Astrocyte of the spinal cord (primary cell): ENCODE data around the gene KRTAP4-12.
"Not testable (repeated sequence)": the region's sequence is repeated elsewhere in the genome, so short reads cannot be mapped to it uniquely, and the experiment has no call there.

Source experiments
- DNase-seq: peaks from one replicate; pipeline ENCODE4 v3.0.0; 2011; ENCODE audit warnings: low read depth, low spot score
- H3K4me3 ChIP-seq: 2 replicates; pipeline ENCODE4 v1.5.1; 2011; ENCODE audit warnings: low read depth, mild to moderate bottlenecking, low read length, moderate library complexity
- in situ Hi-C: cut with HindIII; loops from 2 replicates; pipeline ENCODE4 v1.10.0; 2017; ENCODE audit warnings: low sequenced_read_pairs
- TF ChIP-seq, protein P1 (sequence below): IDR thresholded peaks from 2 replicates; pipeline ENCODE4 v1.5.1; 2012; ENCODE audit warnings: low read depth, mild to moderate bottlenecking, low read length, inconsistent platforms

KRTAP4-12 gene

DNA sequence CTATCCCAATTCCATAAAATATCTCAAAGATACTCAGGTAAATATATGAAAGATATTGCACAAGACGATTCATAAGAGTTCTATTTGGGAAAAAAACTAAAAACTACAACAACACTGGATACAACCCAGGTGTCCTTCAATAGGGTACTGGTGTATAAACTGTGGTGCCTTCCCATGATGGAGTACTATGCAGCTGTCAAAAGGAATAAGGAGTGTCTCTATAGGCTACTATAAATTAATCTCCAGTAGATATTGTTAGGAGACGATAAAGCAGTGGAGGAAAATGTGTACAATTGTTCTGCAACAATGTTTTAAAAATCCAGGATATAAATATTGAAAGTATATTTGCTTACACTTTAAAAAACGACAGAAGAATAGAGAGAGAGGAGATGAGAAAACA lies 2.4 kb upstream of the KRTAP4-12 start:
- no peak overlapping the region for H3K4me3 ChIP-seq
- in situ Hi-C loops = no loop called here
- no peak for DNase-seq
- TF ChIP-seq, protein P1, sequence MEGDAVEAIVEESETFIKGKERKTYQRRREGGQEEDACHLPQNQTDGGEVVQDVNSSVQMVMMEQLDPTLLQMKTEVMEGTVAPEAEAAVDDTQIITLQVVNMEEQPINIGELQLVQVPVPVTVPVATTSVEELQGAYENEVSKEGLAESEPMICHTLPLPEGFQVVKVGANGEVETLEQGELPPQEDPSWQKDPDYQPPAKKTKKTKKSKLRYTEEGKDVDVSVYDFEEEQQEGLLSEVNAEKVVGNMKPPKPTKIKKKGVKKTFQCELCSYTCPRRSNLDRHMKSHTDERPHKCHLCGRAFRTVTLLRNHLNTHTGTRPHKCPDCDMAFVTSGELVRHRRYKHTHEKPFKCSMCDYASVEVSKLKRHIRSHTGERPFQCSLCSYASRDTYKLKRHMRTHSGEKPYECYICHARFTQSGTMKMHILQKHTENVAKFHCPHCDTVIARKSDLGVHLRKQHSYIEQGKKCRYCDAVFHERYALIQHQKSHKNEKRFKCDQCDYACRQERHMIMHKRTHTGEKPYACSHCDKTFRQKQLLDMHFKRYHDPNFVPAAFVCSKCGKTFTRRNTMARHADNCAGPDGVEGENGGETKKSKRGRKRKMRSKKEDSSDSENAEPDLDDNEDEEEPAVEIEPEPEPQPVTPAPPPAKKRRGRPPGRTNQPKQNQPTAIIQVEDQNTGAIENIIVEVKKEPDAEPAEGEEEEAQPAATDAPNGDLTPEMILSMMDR = no peak

DNA sequence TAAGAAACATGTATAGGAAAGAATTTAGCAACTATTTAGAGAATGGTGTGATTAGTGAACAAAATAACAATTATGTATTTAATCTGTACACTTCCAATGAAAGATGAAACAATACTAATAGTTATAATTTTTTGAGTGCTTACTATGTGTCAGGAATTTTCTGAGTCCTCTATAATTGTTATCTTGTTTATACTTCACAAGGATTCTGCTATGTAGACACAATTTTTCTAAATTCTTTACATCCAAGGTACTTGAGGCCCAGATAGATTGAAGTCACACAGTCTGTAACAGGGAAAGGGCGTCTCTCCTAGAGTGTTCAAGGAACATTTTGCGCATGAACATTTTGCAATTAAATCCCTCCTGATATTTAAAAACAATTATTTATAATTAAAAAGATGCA lies 1.1 kb upstream of the KRTAP4-12 start:
- DNase-seq = no peak
- in situ Hi-C loops = no loop called here
- TF ChIP-seq, protein P1 = no peak
- H3K4me3 ChIP-seq = no peak overlapping the region

DNA sequence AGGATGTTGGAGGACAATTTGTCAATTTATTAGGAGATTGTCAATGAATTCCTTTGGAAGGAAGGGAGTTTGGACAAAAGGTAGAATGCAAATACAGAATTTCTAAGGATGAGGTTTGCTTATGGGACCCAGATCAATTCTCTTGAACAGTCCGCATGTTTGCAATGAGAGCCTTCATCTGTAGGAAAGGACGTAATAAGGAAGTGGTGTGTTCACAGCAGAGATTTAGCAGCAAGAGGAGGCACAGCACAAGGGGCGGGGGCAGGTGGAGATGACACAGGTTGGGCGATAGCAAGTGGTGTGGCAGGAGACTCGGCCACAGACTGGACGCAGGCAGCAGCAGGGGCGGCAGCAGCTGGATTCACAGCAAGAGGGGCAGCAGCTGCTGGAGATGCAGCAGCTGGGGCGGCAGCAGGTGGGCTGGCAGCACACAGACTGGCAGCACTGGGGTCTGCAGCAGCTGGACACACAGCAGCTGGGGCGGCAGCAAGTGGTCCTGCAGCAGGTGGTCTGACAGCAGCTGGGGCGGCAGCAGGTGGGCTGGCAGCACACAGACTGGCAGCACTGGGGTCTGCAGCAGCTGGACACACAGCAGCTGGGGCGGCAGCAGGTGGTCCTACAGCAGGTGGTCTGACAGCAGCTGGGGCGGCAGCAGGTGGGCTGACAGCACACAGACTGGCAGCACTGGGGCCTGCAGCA lies 541 bp downstream of the KRTAP4-12 start:
- in situ Hi-C loops, DNase-seq, H3K4me3 ChIP-seq: not testable (repeated sequence)

DNA sequence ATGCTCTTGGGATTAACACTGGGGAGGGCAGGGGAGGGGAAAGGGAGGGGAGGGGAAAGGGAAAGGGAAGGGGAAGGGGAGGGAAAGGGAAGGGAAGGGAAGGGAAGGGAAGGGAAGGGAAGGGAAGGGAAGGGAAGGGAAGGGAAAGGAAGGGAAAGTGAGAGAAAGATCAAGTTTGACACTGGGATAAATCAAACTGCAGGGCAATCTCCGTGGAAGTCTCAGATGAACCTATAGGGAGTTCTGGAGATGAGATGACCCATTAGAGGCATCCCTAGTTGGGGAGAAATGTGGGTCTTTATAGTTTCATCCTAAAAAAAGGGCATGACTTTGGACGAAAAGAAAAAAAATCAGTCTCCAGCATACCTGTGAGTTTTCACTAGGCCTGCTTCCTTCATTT lies 2.2 kb downstream of the KRTAP4-12 start:
- no peak for DNase-seq
- TF ChIP-seq, protein P1 = no peak
- H3K4me3 ChIP-seq = no peak overlapping the region
- in situ Hi-C loops = no loop called here

DNA sequence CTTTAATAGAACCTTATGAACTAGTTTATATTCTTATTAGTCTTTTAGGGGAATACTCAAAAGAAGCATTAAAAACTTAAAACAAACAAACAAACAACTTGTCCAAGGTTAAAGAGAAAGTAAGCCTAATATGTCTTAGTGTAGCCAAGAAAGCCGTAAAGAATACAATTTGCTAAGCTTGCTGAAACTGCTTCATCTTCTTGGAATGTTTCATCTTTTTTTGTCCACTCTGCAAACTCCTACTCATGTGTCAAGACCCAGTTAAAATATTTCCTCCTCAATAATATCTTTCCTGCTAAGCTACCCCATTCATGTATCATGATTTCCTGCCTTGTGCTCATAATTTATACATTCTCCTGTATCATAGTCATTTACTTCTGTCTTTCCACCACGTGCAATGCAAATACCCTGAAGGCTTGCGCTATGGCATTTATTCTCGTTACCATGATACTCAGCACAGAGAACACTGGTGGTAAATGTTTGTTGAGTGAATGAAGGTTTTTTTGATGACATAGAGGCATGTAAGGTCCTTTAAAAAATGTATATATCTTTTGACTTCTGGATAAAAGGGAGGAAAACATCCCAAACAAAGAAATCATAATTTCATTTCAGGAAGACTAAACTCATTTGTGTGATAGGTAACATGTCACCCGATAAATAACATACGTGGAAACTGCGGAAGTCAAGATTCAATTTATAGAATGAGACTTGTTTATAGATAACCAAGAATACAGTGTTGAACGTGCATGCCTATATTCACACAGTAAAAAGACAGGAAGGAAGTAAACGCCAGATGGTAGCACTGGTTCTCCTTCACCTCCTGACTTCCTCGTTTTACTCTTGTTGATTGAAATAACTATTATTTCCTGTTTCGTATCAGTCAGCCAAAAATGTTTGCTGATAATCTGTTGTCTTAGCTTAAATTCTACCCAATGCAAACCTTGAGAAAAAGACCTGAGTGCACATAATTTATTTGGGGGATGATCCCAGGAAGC lies 4.0 kb downstream of the KRTAP4-12 start:
- H3K4me3 ChIP-seq, in situ Hi-C loops, DNase-seq: not testable (repeated sequence)

DNA sequence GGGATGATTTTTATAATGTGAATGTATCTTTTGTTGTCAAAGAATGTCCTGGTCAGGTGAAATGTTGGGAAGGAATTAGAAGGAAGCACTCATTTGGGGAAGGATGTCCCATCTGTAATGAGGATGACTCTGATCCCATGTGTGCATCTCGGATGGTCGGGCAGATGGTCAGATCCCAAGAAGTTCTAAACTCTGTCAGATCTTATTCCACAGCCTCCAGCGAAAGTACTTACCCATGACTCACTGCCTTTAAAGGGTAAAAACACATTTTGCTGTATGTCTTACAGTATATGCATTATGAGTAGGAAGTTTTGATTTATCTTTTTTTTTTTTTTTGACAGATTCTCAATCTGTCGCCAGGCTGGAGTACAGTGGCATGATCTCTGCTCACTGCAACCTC lies 5.3 kb downstream of the KRTAP4-12 start:
- in situ Hi-C loops = no loop called here

DNA sequence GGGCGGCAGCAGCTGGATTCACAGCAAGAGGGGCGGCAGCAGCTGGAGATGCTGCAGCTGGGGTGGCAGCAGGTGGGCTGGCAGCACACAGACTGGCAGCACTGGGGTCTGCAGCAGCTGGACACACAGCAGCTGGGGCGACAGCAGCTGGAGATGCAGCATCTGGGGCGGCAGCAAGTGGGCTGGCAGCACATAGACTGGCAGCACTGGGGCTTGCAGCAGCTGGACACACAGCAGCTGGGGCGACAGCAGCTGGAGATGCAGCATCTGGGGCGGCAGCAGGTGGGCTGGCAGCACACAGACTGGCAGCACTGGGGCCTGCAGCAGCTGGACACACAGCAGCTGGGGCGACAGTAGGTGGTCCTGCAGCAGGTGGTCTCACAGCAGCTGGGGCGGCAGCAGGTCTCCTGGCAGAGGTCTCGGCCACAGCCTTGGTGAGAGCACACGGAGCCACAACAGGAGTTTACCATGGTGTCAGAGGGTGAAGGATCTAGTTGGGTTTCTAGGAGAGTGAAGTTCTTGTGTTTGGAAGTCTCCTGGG lies 6.1 kb downstream of the KRTAP4-12 start, which contains the start of gene KRTAP4-11:
KRTAP4-11 (minus strand) TSS at position 528 of the 541 bp plus-strand sequence; CDS start at position 470, 58 bp downstream.
- DNase-seq, H3K4me3 ChIP-seq, in situ Hi-C loops: not testable (repeated sequence)

More for the DNA sequence above, 5.3 kb downstream of the KRTAP4-12 start:
- DNase-seq = no peak
- TF ChIP-seq, protein P1 = no peak
- no peak overlapping the region for H3K4me3 ChIP-seq

DNA sequence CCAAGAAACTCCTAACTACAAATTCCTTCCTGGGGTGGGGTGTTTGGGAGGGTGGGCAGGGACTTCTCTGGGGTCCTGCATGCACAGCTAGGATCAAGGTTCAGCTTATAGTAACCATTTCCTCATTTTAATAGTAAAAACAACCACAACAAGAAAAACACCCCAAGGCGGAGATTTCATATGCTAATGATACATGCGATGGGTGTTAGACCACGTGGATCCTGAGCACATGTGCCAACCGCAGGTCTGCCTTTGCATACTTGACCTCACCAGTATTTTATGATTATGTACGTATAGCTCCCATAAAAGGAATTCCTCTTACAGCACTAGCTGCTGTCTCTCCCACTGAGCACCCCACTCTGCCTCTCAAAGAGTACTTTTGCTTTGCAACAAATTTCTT lies 7.7 kb downstream of the KRTAP4-12 start:
- no peak for DNase-seq
- in situ Hi-C loops = no loop called here
- H3K4me3 ChIP-seq = no peak overlapping the region
- TF ChIP-seq, protein P1 = no peak
